NCI-H524 (cell line): ENCODE data around the gene AATF.

Experiments
- DNase-seq, 2 experiments: peaks; one replicate each; lab custom pipeline; 2025; lab: John Stamatoyannopoulos, UW

Gene AATF

DNA sequence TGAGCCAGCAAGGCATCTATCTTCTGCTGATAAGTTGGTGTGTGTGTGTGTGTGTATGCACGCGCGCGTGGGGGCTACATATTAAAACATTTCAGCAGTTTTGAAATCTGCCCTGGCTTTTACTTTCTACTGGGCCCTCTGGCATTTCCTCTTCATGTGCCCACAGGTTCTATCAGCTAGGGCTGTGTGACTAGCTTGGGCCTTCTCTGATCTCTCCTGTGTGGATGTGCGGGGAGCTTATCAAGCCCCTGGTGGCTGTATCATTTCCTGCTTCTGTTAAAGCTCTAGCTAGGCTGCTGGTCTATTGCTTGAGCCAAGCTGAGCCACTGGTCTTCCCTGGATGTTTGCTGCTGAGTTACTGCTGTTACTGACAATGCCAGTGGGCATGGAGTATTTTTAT is 132.5 kb downstream of the AATF start:
- DNase-seq = no peak

DNA sequence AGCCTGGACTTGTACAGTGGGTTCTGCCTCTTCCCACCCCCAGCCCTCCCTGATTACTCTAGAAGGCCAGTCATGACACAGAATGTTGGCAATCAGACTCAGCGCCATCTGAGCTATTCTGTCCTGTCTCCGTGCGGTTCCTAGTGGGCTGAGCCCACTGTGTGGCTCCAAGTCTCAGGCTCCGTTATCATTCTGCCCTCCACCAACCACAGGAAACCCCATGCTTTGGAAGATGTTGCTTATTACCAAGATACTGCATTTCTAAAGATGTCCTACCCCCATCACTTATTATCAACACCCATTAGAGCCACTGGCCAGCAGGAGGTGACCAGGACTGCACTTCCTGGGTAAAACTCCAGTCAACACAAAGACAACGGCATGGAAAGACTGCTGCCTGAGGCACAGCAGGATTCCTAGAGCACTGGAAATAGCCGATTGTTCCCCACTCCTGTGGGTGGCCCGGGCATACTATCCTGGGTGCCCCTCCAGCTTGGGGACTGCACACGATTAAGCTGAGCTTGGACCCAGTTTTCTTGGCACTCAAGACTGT is 133.6 kb downstream of the AATF start:
- no peak for DNase-seq

DNA sequence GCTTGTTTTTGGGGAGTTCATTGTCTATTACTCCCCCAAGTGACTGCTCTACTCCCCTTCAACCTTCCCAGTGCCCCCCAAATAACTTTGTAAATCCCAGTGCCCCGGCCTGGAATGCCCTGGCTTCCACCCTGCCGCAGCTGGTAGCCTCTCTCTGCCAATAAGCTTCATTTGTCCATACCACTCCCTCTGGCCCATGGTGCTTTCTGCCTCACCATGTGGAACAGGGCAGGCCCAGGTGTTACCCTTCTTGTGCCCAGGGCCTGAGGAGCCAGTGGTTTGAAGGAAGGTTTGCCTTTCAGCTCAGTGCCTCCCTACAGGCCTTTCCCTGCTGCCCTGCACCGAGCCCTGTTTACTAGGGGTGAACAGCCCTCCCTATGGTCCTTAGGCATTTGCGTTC is 134.2 kb downstream of the AATF start:
- DNase-seq = no peak

DNA sequence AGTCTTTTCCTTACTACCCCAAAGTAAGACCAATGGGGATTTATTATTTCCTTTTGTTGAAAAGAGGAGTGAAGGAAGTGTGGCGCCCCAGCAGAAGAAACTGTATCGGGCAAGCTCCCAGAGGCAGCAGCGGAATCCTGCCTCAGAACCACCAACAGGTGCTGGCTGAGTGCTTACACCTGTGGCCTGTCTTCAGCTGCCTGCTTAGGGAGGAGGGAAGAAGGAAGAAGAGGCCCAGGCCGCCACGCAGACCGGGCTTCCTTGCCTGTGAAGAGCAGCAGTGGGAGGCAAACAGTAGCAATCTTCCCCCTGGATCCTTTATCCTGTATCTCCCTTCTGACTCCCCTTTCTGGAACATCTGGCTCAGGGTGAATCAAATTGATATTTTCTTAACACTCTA is 134.7 kb downstream of the AATF start:
- DNase-seq = no peak

DNA sequence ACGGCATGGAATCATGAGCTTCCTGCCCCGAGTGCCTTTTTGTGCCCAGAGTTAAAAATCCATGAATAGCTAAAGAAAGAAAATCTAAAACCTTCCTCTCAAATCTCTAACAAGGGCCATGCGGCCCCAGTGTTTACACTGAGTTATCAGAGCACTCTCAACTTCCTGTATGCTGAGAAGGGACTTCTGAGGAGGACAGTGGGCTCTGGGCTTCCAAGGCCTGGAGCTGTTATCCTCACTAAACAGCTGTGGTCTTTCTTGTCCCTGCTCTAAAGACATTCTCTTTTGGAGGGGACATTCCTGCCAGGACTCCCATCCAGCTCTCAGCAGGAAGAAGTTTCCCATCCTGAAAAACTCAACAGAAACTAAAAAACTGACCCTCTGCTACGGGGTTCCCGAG is 135.6 kb downstream of the AATF start:
- DNase-seq = no peak

DNA sequence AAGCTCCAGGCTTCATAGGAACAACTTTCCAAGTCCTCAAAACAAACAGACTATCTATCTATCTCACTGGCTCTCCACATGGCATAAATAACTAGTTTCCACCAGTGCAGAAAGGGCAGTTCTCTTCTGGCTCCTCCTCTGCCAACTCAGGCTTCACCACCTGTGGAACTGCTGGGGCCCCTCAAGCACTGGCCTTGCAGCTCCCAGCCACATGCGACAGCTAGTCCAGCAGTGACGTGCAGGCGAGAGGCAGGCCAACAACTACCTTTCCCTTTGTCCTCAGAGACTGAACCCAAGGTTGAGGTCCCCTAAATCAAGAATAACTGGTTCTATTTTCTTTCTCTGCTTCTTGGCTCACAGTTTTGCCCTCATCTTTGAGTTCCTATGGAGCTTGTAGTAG is 137.6 kb downstream of the AATF start:
- DNase-seq = no peak

DNA sequence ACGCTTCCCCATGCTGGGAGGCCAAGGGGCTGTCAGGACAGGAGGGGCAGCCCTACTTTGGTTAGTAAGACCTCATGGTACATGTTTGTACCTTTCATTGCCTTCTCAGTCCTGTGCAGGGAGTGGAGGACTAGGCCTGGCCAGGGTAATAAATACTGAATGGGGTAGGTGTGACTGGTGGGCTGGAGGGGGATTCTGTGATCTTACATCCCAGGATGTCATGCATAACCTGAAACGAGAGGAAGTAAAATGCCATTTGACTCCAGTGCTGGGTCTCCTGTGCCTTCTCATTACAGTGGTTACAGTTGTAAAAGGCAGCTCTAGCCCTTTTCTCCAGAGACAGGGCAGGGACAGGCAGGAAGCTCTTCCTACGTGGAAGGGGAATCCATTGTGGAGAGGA is 138.2 kb downstream of the AATF start:
- DNase-seq = no peak

DNA sequence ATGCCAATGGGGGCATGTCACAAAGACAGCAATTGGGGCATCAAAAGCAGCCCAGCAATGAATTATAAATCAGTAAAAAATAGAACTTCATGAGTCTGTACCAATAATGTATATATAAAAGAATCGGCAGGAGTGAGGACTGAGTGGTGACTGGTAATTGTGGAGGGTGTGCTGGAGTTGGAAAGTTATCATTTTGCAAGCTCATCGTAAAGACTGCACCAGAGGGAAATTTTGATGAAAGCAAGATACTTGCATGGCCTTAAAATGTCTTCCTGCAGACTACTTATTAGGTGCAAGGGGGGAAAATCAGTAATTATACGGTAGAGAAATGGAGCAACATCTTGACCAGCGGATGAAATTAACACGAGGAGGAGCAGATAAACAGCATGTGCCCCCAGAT is 138.9 kb downstream of the AATF start:
- no peak for DNase-seq

DNA sequence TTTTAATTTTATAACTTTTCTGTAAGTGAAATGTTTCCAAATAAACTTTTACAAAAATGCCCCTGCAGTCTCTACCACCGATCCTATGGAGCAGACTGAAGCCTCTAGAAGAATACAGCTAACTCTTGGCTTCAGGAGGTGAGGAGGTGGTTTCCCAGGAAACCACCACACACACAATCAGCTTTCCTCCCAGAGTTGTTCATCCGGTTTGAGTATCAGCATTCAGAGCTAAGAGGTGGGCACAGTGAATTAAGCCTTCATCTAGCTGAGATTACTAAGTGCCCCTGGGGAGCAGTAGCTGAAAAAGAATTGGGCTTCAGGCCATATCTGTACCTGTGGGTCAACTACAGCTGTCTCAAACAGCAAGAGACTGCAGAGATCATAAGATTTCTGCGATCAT is 139.7 kb downstream of the AATF start:
- DNase-seq = no peak

DNA sequence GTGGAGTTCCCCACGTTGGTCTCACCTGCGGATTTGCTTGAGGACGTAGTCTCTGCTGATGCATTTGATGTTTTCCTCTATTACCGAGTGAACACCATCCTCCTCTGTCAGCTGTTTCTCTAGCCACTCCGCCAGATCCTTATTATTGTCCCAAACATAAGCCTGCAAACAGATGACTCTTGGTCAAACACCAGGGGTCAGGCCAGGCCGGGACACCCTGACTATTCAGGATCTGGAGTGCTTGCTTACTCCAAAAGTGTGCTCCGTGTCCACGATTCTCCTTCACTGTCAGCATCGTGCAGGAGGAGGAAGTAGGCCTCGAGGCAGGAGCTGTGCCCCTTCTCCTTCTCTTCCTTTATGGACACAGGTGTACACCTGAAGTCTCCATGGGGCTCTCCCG is 140.2 kb downstream of the AATF start:
- no peak for DNase-seq

DNA sequence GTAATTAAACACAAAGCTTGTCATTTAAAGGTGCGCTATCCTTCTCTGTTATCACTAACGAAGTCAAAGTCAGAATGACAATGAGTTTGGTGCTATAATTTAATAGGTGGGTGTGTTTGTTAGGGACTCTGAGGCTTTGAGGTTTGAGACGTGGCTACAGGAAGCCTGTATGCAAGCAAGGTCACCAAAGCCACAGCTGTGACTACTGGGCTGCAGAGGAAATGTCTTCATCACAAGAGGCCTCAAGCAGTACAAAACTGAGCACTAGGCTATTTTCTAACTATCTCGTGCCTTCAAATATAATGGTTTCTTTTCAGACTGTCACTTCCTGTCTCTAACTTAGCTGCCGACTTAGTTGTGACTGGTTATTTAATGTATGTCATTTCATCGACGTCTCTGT is 141.2 kb downstream of the AATF start:
- DNase-seq = no peak

DNA sequence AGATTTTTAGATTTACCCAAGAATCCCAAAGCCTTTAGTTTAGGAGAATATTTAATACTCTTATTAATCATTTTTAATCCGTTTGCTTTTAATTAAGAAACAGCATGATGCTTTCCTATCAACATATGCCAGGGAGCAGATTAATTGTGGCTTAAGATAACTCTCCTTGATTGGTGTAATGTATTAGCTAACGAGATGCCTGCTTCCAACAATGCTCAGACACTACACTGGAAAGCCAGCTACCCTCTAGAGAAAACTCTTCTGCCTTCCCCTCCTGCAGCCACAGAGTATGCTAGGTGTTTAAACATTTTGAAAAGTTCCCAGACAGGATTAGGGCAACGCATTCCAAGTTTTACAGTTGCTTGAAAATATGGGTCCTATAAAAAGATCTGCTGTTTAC is 142.2 kb downstream of the AATF start:
- DNase-seq = peak; percentile 24 to 60

DNA sequence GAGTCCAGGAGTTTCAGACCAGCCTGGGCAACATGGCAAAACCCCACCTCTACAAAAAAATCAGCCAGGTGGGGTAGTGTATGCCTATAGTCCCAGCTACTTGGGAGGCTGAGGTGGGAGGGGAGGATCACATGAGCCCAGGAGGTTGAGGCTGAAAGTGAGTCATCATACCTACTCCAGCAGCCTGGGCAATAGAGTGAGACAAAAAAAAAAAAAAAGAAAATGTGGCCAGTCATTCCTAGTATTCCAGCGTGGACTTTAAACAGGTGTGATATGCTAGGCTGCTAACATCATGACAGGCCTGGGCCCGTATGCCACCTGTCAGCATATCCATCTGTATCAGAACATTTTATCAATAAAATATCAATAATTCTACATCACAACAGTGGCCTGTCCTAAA is 143.3 kb downstream of the AATF start:
- DNase-seq = no peak

DNA sequence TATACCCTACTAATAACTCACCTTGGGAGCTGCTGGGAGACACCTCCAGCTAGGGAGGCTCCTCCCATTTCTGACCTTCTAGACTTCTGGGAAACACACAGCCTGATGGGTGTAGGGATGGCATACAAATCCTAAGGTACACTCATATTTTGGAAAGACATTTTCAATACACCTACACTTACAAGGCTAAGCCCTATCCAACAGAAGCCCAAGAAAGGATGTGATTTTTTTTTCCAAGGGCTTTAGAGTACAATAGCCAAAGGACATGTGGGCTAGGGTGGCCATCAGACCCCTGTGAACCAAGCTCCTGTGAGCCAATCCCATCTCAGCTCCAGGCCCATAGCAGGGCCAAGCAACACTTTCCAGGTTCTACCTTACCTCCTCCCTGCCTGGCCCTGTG is 143.9 kb downstream of the AATF start:
- no peak for DNase-seq

DNA sequence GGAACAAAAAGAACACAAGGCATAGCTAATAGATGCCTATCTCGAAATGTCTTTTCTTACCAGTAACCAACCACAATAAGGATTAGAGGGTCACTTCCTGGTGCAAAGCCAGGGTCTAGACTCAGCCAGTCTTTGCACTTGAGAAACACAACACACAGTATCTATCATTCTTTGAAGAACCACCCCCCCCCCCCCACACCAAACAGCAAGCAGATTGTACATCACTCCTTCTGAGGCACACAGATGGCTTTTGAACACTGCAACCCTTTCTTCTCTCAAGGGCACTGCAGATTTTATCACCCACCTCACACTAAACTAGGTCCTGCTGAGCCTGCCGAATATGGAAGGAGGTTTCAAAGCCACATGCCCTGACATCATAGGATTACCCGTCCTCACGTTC is 145.6 kb downstream of the AATF start:
- peak in 1 of 2 experiments; percentile 25 for DNase-seq

DNA sequence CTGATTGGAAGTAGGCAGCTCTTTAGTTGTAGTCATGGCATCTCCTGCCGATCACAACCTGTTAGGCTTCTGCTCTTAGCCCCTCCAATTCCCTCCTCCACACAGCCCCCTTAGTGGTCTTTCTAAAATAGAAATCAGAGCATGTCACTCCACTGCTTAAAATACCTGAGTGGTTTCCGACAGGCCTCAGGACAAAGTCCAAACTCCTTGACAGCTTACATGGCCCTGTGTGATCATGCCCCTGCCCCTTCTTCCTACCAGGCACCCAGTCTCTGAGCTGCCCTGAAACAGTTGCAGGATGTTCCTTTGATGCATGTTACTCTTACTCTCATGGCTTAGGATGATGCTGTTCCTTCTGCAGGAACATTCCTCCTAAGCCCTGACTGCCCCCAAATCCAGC is 147.3 kb downstream of the AATF start:
- DNase-seq = no peak

DNA sequence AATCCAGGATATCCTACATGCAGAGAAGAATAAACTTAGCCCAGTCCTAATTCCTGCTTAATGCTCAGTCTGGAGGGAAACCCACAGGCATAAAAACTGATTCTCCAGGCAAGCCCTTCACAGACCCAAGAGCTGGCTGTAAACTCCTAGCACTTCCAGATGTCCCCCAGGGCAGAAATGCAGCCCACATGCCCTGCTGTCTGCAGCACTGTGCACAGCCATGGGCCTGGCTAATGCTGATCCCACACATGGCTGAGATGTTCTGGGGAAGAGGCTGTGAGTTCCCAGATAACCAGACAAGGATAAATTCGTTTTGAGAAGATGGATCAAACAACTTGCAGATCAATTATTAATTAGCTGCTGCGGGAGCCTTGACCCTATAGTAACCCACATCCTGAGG is 148.4 kb downstream of the AATF start:
- DNase-seq = no peak

DNA sequence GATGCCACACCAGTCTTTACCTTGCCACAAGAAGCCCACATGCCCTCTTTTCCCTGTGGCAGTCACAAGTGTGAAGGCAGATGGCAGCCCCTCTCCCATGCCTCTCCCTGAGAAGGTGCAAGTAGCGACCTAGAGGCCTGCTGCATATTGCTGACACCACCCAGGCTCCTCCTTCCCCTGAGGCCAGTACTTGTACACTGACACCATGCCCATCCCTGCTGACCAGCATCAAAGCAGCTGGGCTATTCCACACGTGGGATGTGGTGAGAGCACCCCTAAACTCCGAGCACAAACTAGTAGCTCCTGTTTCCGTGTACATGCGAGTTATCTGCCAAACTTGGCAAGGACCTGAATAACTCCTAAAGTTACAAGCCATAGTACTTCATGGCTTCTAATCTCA is 149.4 kb downstream of the AATF start:
- DNase-seq = no peak

DNA sequence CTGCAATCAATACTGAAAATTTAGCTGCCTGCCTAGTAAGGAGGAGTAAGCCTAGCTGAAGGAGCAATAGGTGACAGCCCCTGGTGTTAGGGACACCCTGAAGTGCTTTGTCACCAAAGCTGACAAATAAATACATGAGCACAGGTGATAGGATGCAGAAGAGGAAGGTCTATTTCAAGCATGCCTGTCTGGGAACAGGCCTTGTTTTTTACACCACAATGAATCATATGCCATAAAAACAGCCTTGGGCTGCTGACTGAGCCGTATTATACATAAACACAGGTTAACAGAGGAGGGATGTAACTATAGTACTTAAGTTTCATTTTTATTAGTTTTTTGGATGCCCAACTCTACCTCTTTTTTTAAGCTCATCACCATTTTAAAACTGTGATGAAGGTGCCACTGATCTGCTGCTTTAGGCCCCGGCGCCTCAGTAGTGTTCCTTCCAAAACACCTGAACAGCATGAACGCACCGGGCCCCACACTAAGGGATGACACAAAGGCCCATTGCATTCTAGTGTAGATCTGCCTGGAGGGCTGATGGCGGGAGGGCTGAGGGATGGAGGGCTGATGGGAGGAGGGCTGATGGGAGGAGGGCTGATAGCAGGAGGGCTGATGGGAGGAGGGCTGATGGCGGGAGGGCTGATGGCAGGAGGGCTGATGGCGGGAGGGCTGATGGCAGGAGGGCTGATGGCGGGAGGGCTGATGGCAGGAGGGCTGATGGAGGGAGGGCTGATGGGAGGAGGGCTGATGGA is 150.3 kb downstream of the AATF start:
- no peak for DNase-seq

DNA sequence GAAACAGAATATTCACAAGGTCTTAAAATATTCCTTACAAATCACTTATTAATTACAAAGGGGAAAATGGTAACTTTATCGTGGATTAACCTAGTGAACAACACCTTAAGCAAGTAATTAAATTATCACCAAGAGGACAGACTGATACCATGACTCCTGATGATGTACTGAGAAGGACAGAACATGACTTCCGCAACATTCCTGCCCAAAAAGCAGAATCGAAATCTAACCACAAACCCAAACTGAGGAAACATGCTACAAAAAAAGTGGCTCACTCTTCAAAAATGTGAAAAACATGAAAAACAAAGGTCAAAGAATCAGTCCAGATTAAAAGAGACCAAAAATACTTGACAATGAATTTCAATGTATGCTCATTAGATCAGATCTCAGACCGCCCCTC is 151.5 kb downstream of the AATF start:
- no peak for DNase-seq

DNA sequence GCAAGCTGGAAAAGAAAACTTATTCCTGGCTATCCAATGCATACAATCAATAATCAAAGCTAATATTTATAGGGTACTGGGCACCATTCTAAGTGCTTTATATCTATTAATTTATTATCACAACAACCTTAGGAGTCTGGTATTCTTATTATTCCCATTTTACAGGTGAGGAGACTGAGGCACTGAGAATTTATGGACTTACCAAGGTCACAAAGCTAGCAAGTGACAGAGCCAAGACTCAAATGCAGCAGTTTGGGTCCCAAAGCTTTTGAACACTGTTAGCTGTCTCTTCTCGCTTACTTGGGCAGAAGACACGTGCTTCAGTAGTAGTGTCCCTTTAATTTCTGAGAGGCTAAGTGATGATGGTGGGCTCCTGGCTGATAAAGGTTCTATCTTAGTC is 152.6 kb downstream of the AATF start:
- DNase-seq = no peak

DNA sequence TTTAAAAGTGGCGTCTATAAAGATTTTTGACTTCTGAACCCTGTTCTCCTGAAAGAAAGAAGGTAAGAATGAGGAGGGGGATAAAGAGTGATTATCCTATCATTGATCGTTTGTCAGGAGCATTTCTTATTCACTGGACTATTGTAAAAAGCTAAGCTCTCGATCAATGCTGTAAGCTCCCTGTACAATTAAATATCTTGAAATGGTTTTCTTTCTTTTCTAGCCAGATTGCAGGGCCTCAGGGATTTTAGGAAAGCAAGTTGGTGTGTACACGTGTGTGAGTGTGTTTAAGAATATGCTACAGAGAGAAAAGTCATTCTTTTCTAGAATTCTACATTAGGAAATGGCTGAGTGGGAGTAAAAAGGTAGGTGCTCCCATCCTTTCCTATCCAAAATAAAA is 154.5 kb downstream of the AATF start:
- DNase-seq = no peak

DNA sequence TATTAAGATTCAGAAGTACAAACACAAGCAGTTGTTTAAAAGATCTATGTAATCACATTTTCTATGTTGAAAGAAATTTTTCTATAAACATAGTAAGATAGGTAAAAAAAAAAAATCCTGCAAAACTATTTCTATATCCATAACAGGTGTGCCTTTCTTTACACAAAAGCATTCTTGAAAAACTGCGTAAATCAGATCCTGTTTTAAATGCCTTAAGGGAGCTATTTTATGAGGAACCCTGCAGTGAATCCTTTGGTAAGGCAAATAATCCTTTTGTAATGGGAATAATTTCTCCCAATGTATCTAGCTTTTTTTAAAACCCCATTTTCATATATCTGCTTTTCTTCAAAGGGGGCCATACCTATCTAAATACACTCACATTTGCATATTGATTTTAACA is 157.3 kb downstream of the AATF start:
- DNase-seq = no peak
